Glutamatergic neuron (in vitro differentiated cells): ENCODE data around the gene BABAM2. TPM values are rescaled to one million over a fixed set of nuclear protein-coding genes. Genes with fewer than 3 reads are reported as not detected.

ENCODE experiments used
- DNase-seq: peaks from one replicate; pipeline ENCODE4 v3.0.0; 2022
- H3K27ac Mint-ChIP-seq: one replicate; pipeline ENCODE4 v1.8.0; 2020; ENCODE audit warnings: mild to moderate bottlenecking, mixed read lengths, inconsistent platforms; ENCODE audit not compliant: unreplicated experiment
- H3K27me3 Mint-ChIP-seq: one replicate; pipeline ENCODE4 v1.8.0; 2020; ENCODE audit warnings: mild to moderate bottlenecking, moderate library complexity, mixed read lengths, inconsistent platforms; ENCODE audit not compliant: unreplicated experiment
- H3K36me3 Mint-ChIP-seq: one replicate; pipeline ENCODE4 v1.8.0; 2020; ENCODE audit warnings: mild to moderate bottlenecking, mixed read lengths, inconsistent platforms; ENCODE audit not compliant: unreplicated experiment
- H3K4me1 Mint-ChIP-seq: one replicate; pipeline ENCODE4 v1.8.0; 2020; ENCODE audit warnings: mild to moderate bottlenecking, low read depth, mixed read lengths, inconsistent platforms; ENCODE audit not compliant: unreplicated experiment
- H3K4me3 Mint-ChIP-seq: one replicate; pipeline ENCODE4 v1.8.0; 2020; ENCODE audit warnings: mild to moderate bottlenecking, mixed read lengths, inconsistent platforms; ENCODE audit not compliant: unreplicated experiment
- H3K9me3 Mint-ChIP-seq: one replicate; pipeline ENCODE4 v1.8.0; 2020; ENCODE audit warnings: mild to moderate bottlenecking, moderate library complexity, mixed read lengths, inconsistent platforms; ENCODE audit not compliant: unreplicated experiment
- total RNA-seq: library from RNA; stranded (reverse); fragmentation: NEBNext Ultra II Directional; extraction: Animal tissue kit (Norgen Biotek cat#: 25700); gene quantifications from one replicate; pipeline ENCODE4 v1.2.1, GENCODE V29; 2021; ENCODE audit not compliant: unreplicated experiment
- TF ChIP-seq, protein P1 (sequence below): fragments of 200-600 bp; sonication (generic); IDR thresholded peaks from one replicate; pipeline ENCODE4 v1.5.0; 2021; ENCODE audit not compliant: partially characterized antibody, unreplicated experiment

BABAM2 gene
- total RNA-seq, 1 donor from 2014 or later: 29.9 TPM

- H3K4me3 Mint-ChIP-seq: no peak overlapping the region
Measured at GRCh38 chr2:28228434-28228995, 338.0 kb downstream of the BABAM2 start.

GRCh38 chr2:28231110-28231631, 340.6 kb downstream of the BABAM2 start:
- Mint-ChIP-seq H3K4me1 (no peaks in the 10 kb centered on the region), H3K36me3 (no peaks in the 10 kb centered on the region), H3K9me3 (no peaks in the 10 kb centered on the region), H3K27ac (no peak overlapping the region), H3K4me3 (no peak overlapping the region), H3K27me3 (no peaks in the 10 kb centered on the region)
- no peak for DNase-seq
- TF ChIP-seq, protein P1, sequence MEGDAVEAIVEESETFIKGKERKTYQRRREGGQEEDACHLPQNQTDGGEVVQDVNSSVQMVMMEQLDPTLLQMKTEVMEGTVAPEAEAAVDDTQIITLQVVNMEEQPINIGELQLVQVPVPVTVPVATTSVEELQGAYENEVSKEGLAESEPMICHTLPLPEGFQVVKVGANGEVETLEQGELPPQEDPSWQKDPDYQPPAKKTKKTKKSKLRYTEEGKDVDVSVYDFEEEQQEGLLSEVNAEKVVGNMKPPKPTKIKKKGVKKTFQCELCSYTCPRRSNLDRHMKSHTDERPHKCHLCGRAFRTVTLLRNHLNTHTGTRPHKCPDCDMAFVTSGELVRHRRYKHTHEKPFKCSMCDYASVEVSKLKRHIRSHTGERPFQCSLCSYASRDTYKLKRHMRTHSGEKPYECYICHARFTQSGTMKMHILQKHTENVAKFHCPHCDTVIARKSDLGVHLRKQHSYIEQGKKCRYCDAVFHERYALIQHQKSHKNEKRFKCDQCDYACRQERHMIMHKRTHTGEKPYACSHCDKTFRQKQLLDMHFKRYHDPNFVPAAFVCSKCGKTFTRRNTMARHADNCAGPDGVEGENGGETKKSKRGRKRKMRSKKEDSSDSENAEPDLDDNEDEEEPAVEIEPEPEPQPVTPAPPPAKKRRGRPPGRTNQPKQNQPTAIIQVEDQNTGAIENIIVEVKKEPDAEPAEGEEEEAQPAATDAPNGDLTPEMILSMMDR: no peak

More at GRCh38 chr2:28228434-28228995, 338.0 kb downstream of the BABAM2 start:
- Mint-ChIP-seq H3K9me3 (no peaks in the 10 kb centered on the region), H3K27ac (no peak overlapping the region), H3K27me3 (no peaks in the 10 kb centered on the region), H3K4me1 (no peaks in the 10 kb centered on the region), H3K36me3 (no peaks in the 10 kb centered on the region)
- TF ChIP-seq, protein P1: no peak
- DNase-seq: no peak

DNA sequence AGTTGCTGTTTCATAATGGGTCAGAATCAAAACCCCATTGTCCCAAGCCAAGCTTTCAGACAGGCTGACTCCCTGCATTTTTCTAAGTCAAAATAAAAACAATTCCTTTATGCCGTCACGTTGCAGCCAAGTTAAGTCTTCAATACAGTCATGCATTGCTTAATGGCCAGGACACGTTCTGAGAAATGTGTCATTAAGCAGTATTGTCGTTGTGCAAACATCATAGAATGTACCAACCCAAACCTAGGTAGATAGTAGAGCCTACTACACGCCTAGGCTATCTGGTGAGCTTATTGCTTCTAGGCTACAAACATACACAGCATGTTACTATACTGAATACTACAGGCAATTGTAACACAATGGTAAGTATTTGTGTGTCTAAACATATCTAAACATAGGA, 341.8 kb downstream of the BABAM2 start:
- H3K36me3 Mint-ChIP-seq: no peaks in the 10 kb centered on the region

DNA sequence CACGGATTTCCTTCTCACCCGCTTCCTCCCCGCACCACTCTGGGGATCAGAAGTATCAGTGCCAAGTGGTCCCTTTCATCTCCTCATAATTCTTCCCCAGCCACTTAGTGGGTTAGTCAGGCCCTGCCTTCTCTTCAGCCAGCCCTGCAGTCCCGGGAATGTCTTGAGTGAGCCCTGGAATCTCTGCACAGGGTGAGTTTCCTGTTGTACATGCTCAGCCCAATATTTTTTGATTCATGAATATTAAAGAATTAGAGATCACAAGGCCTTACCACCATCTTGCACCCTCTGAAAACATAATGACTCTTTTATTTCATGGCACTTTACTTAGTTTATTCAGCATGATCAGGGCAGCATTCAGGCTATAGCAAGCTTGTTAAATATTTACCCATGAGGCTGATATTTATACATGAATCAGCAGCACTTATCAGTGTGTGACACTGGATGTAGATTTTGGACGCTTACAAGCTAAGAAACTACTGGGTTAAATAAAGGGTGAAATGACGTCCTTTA, 342.7 kb downstream of the BABAM2 start:
- TF ChIP-seq, protein P1: no peak
- Mint-ChIP-seq H3K36me3 (no peaks in the 10 kb centered on the region), H3K4me1 (no peaks in the 10 kb centered on the region), H3K27ac (no peak overlapping the region), H3K27me3 (no peaks in the 10 kb centered on the region), H3K4me3 (no peak overlapping the region), H3K9me3 (no peaks in the 10 kb centered on the region)
- no peak for DNase-seq

More for the DNA sequence above, 341.8 kb downstream of the BABAM2 start:
- Mint-ChIP-seq H3K27me3 (no peaks in the 10 kb centered on the region), H3K4me3 (no peak overlapping the region), H3K4me1 (no peaks in the 10 kb centered on the region), H3K9me3 (no peaks in the 10 kb centered on the region), H3K27ac (no peak overlapping the region)
- DNase-seq: no peak
- TF ChIP-seq, protein P1: no peak

GRCh38 chr2:28234807-28235206, 344.3 kb downstream of the BABAM2 start:
- Mint-ChIP-seq H3K4me1 (no peaks in the 10 kb centered on the region), H3K4me3 (no peak overlapping the region), H3K36me3 (no peaks in the 10 kb centered on the region), H3K27me3 (no peaks in the 10 kb centered on the region), H3K9me3 (no peaks in the 10 kb centered on the region), H3K27ac (no peak overlapping the region)
- no peak for DNase-seq
- TF ChIP-seq, protein P1: no peak
